Calu3 (cell line): Measurements from ENCODE around the gene TMEM201. TPM values are rescaled to one million over a fixed set of nuclear protein-coding genes. Genes with fewer than 3 reads are reported as not detected.

Experiments used
- BruUV-seq: library from RNA; stranded (reverse); fragments of 400-500 nt; replicated peaks from 2 replicates; lab custom pipeline; 2021; lab: Mats Ljungman, UMichigan
- CTCF ChIA-PET: fragments of 300-600 bp; sonication (Branson Sonifier 250); formaldehyde crosslinking; loops from one replicate; lab custom pipeline; 2022; ENCODE audit warnings: antibody characterized with exemption; lab: Charles Lee
- DNase-seq: peaks from one replicate; pipeline ENCODE4 v3.0.0; 2022
- H3K27ac Mint-ChIP-seq: one replicate; pipeline ENCODE4 v1.8.0; 2022; ENCODE audit warnings: mixed read lengths; ENCODE audit not compliant: unreplicated experiment
- H3K27me3 Mint-ChIP-seq: one replicate; pipeline ENCODE4 v1.8.0; 2022; ENCODE audit warnings: mixed read lengths; ENCODE audit not compliant: unreplicated experiment
- H3K36me3 Mint-ChIP-seq: one replicate; pipeline ENCODE4 v1.8.0; 2022; ENCODE audit warnings: mild to moderate bottlenecking, moderate library complexity, mixed read lengths; ENCODE audit not compliant: insufficient read depth, unreplicated experiment
- H3K4me1 Mint-ChIP-seq: one replicate; pipeline ENCODE4 v1.8.0; 2022; ENCODE audit warnings: mild to moderate bottlenecking, low read depth, mixed read lengths; ENCODE audit not compliant: unreplicated experiment
- H3K4me3 Mint-ChIP-seq: one replicate; pipeline ENCODE4 v1.8.0; 2022; ENCODE audit warnings: mild to moderate bottlenecking, low read depth, moderate library complexity, mixed read lengths; ENCODE audit not compliant: unreplicated experiment
- H3K9me3 Mint-ChIP-seq: one replicate; pipeline ENCODE4 v1.8.0; 2022; ENCODE audit warnings: low read depth, mixed read lengths; ENCODE audit not compliant: unreplicated experiment
- CTCF ChIP-seq: fragments of 200-600 bp; IDR thresholded peaks from one replicate; pipeline ENCODE4 v1.8.0; 2022; ENCODE audit warnings: antibody characterized with exemption; ENCODE audit not compliant: unreplicated experiment
- intact Hi-C: fragments of 100-400 bp; cut with micrococcal nuclease; formaldehyde crosslinking; loops from one replicate; pipeline ENCODE4 v1.10.0; 2022; ENCODE audit not compliant: unreplicated experiment
- total RNA-seq: library from RNA; stranded (reverse); gene quantifications from 2 replicates; pipeline ENCODE4 v1.2.3, GENCODE V29; 2022

Gene TMEM201
- total RNA-seq, 1 experiment from 2014 or later, result 18.5 TPM

- H3K36me3 Mint-ChIP-seq, result peaks cover 5% of the 10 kb centered on the region
- TF ChIP-seq CTCF, result no peak
- intact Hi-C loops, result no loop called here
- no peak for DNase-seq
- H3K4me1 Mint-ChIP-seq, result no peaks in the 10 kb centered on the region
- BruUV-seq, result no TSS peak
- H3K9me3 Mint-ChIP-seq, result no peaks in the 10 kb centered on the region
- no peak overlapping the region for H3K4me3 Mint-ChIP-seq
- no peaks in the 10 kb centered on the region for H3K27me3 Mint-ChIP-seq
- no peak overlapping the region for H3K27ac Mint-ChIP-seq
- CTCF ChIA-PET, result no interaction called here
Observed at GRCh38 chr1:9612871-9613624, 24.3 kb downstream of the TMEM201 start.

- H3K9me3 Mint-ChIP-seq, result no peaks in the 10 kb centered on the region
- peaks cover 5% of the 10 kb centered on the region for H3K36me3 Mint-ChIP-seq
- H3K27ac Mint-ChIP-seq, result no peak overlapping the region
- H3K4me3 Mint-ChIP-seq, result no peak overlapping the region
- intact Hi-C loops, result no loop called here
- H3K4me1 Mint-ChIP-seq, result no peaks in the 10 kb centered on the region
- H3K27me3 Mint-ChIP-seq, result peaks cover 5% of the 10 kb centered on the region
- no TSS peak for BruUV-seq
- TF ChIP-seq CTCF, result no peak
- CTCF ChIA-PET, result no interaction called here
- DNase-seq, result no peak
Observed at GRCh38 chr1:9613625-9614299, 25.1 kb downstream of the TMEM201 start.

GRCh38 chr1:9615316-9616063 lies 26.8 kb downstream of the TMEM201 start:
- no TSS peak for BruUV-seq
- H3K4me1 Mint-ChIP-seq, result no peaks in the 10 kb centered on the region
- no peak overlapping the region for H3K4me3 Mint-ChIP-seq
- H3K27me3 Mint-ChIP-seq, result peaks cover 14% of the 10 kb centered on the region
- H3K27ac Mint-ChIP-seq, result no peak overlapping the region
- TF ChIP-seq CTCF, result peak; percentile 28
- CTCF ChIA-PET, result interaction anchor here (0.8 to 2.2 kb wide), 3 partner anchors 11 to 326 kb away, joined by 3 to 7 read pairs (median 5); no protein-coding TSS in a partner anchor
- no peaks in the 10 kb centered on the region for H3K9me3 Mint-ChIP-seq
- peaks cover 5% of the 10 kb centered on the region for H3K36me3 Mint-ChIP-seq
- intact Hi-C loops, result no loop called here
- peak; percentile 53 for DNase-seq

- intact Hi-C loops, result no loop called here
- no TSS peak for BruUV-seq
Observed at GRCh38 chr1:9618909-9619679, 30.4 kb downstream of the TMEM201 start.

More at GRCh38 chr1:9618909-9619679, 30.4 kb downstream of the TMEM201 start:
- Mint-ChIP-seq H3K9me3 (no peaks in the 10 kb centered on the region), H3K36me3 (no peaks in the 10 kb centered on the region), H3K4me1 (no peaks in the 10 kb centered on the region), H3K4me3 (no peak overlapping the region), H3K27ac (no peak overlapping the region), H3K27me3 (peaks cover 34% of the 10 kb centered on the region)
- TF ChIP-seq CTCF, result no peak
- no peak for DNase-seq
- CTCF ChIA-PET, result interaction anchor here (0.7 kb wide), 2 partner anchors 235 to 1486 kb away, joined by 3 to 4 read pairs; no protein-coding TSS in a partner anchor
